Activated CD4-positive, CD25-positive, alpha-beta regulatory T cell treated with anti-CD3 and anti-CD28 coated beads, Interleukin-2, amount 50 U/mL, for 16 hours (primary cell): ENCODE data around the gene IL10RB.

Source experiments
- DNase-seq: peaks from one replicate; pipeline ENCODE4 v3.0.0-alpha.2; 2020; ENCODE audit warnings: low read depth, low spot score

IL10RB gene

DNA sequence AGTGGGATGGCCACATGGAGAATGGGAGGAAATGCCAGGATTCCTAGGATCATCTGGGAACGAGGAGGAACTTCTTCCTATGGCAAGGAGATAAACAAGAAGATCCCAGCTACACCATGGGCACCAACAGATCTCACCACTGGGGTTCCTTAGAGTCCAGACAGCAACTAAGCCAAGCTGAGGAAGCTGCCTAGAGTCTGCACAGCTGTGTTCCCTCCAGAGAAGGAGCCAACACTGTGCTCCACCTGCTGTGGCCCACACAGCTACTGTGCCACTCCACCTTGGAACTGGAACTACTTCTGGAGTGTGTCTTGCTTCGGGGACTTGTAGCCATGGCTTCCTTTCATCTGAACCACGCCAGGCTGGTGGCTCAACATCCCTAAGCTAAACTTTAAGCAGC is 64.6 kb downstream of the IL10RB start:
- no peak for DNase-seq

GRCh38 chr21:33332143-33332542 is 66.0 kb downstream of the IL10RB start:
- DNase-seq = no peak

GRCh38 chr21:33334191-33334590 is 68.0 kb downstream of the IL10RB start:
- no peak for DNase-seq

DNA sequence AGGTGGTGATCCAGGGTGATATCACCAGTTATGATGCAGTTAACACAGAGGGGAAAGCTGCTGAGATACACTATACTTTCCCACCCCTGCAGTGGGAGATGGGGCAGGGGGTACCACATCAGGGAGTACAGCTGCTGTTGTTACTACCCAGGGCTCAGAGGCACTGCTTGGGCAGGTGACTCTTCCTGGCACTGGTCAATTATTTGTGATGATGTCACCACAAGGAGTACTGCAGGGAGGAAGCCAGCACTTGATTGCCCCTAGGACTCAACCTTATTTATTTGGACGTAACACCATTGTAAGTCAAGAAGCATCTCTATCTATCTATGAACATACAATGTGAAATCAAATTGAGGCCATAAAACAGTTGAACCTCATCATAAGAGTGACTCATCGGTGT is 68.7 kb downstream of the IL10RB start:
- DNase-seq = no peak

DNA sequence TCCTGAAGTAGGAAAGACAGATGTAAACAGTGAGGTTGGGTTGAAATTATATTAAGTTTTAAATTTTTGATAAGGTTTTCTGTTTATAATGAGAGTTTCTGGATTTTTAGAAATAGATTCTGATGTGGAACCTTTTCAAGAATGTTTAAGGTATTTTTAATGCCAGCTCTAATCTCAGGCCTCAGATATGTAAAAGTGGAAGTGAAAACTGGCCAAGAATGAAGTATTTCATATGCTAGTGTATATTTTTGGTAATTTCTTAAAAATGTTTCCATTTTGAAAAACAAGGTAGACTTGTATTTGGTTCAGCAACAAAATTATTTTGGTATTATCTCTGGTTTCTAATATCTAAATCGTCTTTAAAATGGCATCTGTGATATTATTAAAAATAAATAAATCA is 73.0 kb downstream of the IL10RB start:
- DNase-seq = no peak

GRCh38 chr21:33339918-33340317 is 73.8 kb downstream of the IL10RB start:
- no peak for DNase-seq

DNA sequence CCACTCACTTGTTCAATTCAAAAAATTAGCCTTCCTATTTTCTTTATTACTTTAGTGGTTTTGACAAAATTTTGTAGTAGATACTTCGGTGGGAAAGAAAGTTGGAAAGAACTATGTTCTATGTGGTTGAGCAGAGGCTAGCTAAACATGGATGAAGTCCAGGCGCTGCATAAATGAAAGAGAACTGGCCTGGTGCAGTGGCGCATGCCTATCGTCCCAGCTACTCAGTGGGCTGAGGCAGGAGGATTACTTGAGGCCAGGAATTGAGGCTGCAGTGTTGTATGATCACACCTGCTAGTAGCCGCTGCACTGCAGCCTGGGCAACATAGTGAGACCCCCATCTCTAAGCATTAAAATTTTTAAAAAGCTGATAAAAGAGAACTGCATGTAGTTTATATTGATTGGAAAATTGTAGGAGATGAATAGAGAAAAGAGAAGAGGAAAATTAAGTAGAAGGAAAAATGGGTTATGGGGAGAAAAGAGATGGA is 79.6 kb downstream of the IL10RB start:
- DNase-seq = no peak
